AG08396 (cell line): Measurements from ENCODE around the gene ATP6V1G2.
"Not testable (repeated sequence)": the region's sequence is repeated elsewhere in the genome, so short reads cannot be mapped to it uniquely, and the experiment has no call there.

Source experiments
- DNase-seq: peaks from one replicate; pipeline ENCODE4 v3.0.0; 2012; ENCODE audit warnings: low spot score, mixed read lengths

ATP6V1G2 gene

GRCh38 chr6:31529329-31530150, 16.9 kb downstream of the ATP6V1G2 start:
- DNase-seq = no peak

GRCh38 chr6:31528821-31529328, 17.5 kb downstream of the ATP6V1G2 start, which contains the start of gene MCCD1:
Gene MCCD1, plus strand, starts transcription at chr6:31528962. Its CDS starts 53 bp downstream, at chr6:31529015.
- DNase-seq = no peak

- no peak for DNase-seq
Measured at GRCh38 chr6:31528307-31528777, 18.1 kb downstream of the ATP6V1G2 start.

- no peak for DNase-seq
Measured at GRCh38 chr6:31525932-31526591, 20.3 kb downstream of the ATP6V1G2 start.

- DNase-seq = no peak
Measured at GRCh38 chr6:31525553-31525931, 20.9 kb downstream of the ATP6V1G2 start.

- DNase-seq = no peak
Measured at GRCh38 chr6:31521835-31522234, 24.6 kb downstream of the ATP6V1G2 start.

- DNase-seq = peak; percentile 25
Measured at GRCh38 chr6:31513456-31514165, 32.8 kb downstream of the ATP6V1G2 start.

- no peak for DNase-seq
Measured at GRCh38 chr6:31510007-31510406, 36.4 kb downstream of the ATP6V1G2 start.

GRCh38 chr6:31509036-31509435, 37.4 kb downstream of the ATP6V1G2 start:
- not testable (repeated sequence) for DNase-seq

GRCh38 chr6:31502586-31502985, 43.8 kb downstream of the ATP6V1G2 start:
- DNase-seq = no peak

GRCh38 chr6:31499648-31500047, 46.8 kb downstream of the ATP6V1G2 start:
- DNase-seq = not testable (repeated sequence)

GRCh38 chr6:31498748-31499147, 47.7 kb downstream of the ATP6V1G2 start:
- DNase-seq = no peak

- DNase-seq = peak; percentile 78
Measured at GRCh38 chr6:31497531-31498476, 48.6 kb downstream of the ATP6V1G2 start, which contains the start of gene MICB. Gene MICB, plus strand, starts transcription at chr6:31498145. Its CDS starts 49 bp downstream, at chr6:31498194.

- not testable (repeated sequence) for DNase-seq
Measured at GRCh38 chr6:31496826-31497225, 49.6 kb downstream of the ATP6V1G2 start.

- DNase-seq = no peak
Measured at GRCh38 chr6:31495580-31495979, 50.8 kb downstream of the ATP6V1G2 start.
